Measurements from ENCODE around the gene PTPRE. TPM values are rescaled to one million over a fixed set of nuclear protein-coding genes. Genes with fewer than 3 reads are reported as not detected.

The PTPRE gene
- total RNA-seq, 1 donor from 2014 or later: 3.6 TPM

DNA sequence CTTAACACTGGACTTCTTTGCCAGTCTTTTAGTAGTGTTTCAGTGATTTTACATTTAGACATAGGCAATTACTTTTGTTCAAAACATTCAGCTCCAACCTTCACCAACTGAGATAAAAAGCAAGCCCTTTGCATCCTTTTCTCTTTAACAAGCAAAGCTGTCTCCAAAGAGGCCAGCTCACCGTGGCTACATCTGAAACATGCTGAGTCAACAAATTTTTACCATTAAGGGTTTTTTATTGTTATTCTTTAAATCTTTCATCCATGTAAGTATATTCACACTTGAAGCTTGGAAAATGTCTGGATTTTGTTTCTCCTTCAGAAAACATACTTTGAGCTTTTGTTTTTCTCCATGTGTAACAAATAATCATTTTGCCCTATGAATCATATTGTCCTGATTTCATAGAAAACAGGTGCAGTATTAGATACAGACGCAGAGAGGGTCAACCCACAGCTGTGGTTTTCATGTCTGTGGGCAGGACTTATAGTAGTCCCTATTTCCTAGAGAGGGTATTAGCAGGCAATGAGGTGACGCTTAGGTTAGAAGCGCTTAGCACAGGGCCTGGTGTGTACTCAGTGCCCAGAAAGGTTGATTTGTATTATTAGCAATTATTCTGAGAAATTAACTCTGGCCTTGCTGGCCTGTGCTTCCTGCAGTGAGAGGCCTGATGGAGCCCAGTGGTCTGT lies 119.9 kb downstream of the PTPRE start:
- no peak for DNase-seq (ENCODE audit: extremely low spot score, unreplicated experiment)
- no peaks in the 10 kb centered on the region for H3K36me3 Mint-ChIP-seq
- H3K27me3 Mint-ChIP-seq: peaks cover 4% of the 10 kb centered on the region
- no peaks in the 10 kb centered on the region for H3K9me3 Mint-ChIP-seq
- H3K4me1 Mint-ChIP-seq (ENCODE audit: unreplicated experiment): peaks cover 24% of the 10 kb centered on the region
- no peak overlapping the region for H3K4me3 Mint-ChIP-seq
- no peak overlapping the region for H3K27ac Mint-ChIP-seq
- TF ChIP-seq, protein P1, sequence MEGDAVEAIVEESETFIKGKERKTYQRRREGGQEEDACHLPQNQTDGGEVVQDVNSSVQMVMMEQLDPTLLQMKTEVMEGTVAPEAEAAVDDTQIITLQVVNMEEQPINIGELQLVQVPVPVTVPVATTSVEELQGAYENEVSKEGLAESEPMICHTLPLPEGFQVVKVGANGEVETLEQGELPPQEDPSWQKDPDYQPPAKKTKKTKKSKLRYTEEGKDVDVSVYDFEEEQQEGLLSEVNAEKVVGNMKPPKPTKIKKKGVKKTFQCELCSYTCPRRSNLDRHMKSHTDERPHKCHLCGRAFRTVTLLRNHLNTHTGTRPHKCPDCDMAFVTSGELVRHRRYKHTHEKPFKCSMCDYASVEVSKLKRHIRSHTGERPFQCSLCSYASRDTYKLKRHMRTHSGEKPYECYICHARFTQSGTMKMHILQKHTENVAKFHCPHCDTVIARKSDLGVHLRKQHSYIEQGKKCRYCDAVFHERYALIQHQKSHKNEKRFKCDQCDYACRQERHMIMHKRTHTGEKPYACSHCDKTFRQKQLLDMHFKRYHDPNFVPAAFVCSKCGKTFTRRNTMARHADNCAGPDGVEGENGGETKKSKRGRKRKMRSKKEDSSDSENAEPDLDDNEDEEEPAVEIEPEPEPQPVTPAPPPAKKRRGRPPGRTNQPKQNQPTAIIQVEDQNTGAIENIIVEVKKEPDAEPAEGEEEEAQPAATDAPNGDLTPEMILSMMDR (conservative IDR thresholded peaks at IDR 0.05): no peak

DNA sequence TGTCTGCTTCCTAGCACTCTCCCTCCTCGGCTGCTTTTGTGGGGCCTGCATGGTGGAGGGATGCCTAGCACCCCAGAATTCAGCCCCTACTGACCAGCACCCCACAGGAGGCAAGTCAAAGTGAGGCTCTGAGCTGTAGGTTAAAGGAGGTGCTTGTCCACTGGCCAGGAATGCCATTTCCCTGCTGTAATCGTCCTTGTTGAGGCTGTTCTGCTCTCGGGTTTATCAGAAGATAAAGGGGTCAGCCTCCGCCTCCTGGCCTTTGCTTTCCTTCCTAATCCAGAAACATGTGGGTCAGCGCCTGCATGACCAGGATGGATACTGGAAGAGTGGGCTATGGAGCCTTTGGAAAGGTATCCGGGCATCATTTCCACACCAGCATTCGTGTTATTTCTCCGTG lies 120.4 kb downstream of the PTPRE start:
- Mint-ChIP-seq H3K9me3 (no peaks in the 10 kb centered on the region), H3K27ac (no peak overlapping the region), H3K36me3 (no peaks in the 10 kb centered on the region), H3K4me1 (ENCODE audit: unreplicated experiment) (peaks cover 24% of the 10 kb centered on the region), H3K4me3 (no peak overlapping the region), H3K27me3 (peaks cover 4% of the 10 kb centered on the region)
- DNase-seq (ENCODE audit: extremely low spot score, unreplicated experiment): no peak
- TF ChIP-seq, protein P1 (conservative IDR thresholded peaks at IDR 0.05): no peak

DNA sequence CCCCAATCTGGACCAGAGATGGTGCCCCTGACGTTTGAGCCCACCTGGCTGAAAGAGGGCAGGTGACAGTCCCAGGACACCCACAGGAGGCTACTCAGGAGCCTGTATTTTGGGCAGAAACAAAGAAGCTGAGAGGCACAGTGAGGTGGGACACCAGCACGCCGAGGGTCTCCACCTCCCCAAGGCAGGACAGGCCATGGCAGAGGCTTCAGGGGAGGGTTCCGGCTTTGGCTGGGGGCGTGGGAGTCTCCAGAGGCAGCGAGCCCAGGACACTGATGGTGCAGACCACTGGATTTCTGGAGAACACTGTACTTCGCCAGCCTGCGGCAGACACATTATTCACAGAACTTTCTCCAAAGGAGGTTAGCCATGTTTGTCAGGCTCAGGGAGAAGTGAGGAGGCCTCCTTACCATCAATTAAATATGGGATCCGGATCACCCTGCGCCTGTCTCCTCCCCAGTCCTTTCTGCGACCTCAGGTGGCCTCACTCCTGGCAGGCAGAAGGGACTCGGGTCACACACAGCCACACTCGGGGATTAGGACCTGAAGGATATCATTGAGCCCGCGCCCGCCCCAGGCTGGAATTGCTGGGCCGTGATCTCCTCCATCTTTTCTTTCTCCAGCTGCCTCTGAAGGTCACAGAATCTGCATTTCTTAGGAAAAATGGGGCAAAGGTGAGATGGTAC lies 121.1 kb downstream of the PTPRE start:
- H3K27me3 Mint-ChIP-seq: peaks cover 4% of the 10 kb centered on the region
- no peaks in the 10 kb centered on the region for H3K9me3 Mint-ChIP-seq
- peaks cover 24% of the 10 kb centered on the region for H3K4me1 Mint-ChIP-seq (ENCODE audit: unreplicated experiment)
- no peak overlapping the region for H3K27ac Mint-ChIP-seq
- TF ChIP-seq, protein P1 (conservative IDR thresholded peaks at IDR 0.05): no peak
- no peak overlapping the region for H3K4me3 Mint-ChIP-seq
- no peaks in the 10 kb centered on the region for H3K36me3 Mint-ChIP-seq
- DNase-seq (ENCODE audit: extremely low spot score, unreplicated experiment): no peak

DNA sequence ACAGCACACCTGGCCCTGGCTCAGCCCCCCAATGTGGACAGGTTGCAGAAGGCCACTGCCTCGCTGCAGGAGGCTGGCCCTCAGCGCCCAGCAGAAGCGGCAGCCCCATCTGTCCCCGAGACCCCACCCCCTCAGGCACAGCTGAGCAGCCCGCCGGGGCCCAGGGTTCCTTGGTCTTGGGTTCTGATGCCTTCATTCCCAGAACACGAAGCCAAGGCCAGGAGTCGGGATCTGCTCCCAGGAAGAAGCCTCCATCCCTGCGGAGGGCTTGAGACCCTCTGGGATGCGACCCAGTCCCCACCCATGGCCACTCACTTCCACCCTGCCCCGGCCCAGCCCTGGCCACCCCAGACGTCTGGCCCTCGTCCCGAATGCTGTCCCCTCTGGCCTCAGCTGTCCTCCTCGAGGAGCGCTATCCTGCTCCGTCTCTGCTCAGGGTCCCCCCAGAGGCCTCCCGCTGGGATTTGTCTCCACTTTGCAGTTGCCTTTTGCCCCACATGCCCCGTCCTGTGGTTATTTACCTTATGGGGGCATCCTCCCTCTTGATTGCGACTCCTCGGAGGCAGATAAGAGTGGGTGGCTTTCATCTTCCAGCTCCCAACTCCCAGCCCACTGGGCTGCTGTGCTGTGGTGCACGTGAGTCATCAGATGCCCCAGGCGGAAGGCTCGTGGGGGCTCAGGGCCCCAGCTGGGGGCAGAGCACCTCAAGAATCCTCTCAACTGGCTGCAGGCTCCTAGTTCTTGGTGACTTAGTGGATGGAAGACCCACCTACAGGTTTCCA lies 121.8 kb downstream of the PTPRE start:
- Mint-ChIP-seq H3K4me3 (no peak overlapping the region), H3K9me3 (no peaks in the 10 kb centered on the region), H3K4me1 (ENCODE audit: unreplicated experiment) (peaks cover 24% of the 10 kb centered on the region), H3K27me3 (peaks cover 4% of the 10 kb centered on the region), H3K27ac (no peak overlapping the region), H3K36me3 (no peaks in the 10 kb centered on the region)
- no peak for DNase-seq (ENCODE audit: extremely low spot score, unreplicated experiment)
- TF ChIP-seq, protein P1 (conservative IDR thresholded peaks at IDR 0.05): no peak

DNA sequence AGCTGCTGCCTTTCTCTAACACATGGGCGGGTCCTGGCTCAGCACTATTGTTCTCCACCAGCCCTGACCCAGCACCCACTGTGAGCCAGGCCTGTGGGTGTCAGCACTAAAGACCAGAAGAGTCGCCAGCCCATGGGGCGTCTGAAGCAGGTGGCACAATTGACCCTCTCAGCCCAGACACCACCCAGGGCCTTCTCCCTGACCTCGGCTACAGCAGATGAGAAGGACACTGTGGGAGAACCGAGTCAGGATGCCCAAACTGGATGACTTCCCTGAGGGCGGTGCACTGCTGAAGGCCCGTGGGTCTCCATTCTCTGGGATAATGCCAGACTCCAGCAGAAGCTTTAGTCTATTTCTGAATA lies 122.4 kb downstream of the PTPRE start:
- H3K27ac Mint-ChIP-seq: no peak overlapping the region
- no peaks in the 10 kb centered on the region for H3K9me3 Mint-ChIP-seq
- TF ChIP-seq, protein P1 (conservative IDR thresholded peaks at IDR 0.05): no peak
- H3K4me3 Mint-ChIP-seq: no peak overlapping the region
- no peak for DNase-seq (ENCODE audit: extremely low spot score, unreplicated experiment)
- H3K27me3 Mint-ChIP-seq: peaks cover 4% of the 10 kb centered on the region
- peaks cover 24% of the 10 kb centered on the region for H3K4me1 Mint-ChIP-seq (ENCODE audit: unreplicated experiment)
- no peaks in the 10 kb centered on the region for H3K36me3 Mint-ChIP-seq

All from type B pancreatic cell (in vitro differentiated cells).